GM21737 (cell line): ENCODE results near the gene APOBEC3A.
"Not testable (repeated sequence)": the region's sequence is repeated elsewhere in the genome, so short reads cannot be mapped to it uniquely, and the experiment has no call there.

Source experiments
- ATAC-seq: cut with Tn5 transposase; IDR thresholded peaks from one replicate; pipeline ENCODE4 v1.9.1; 2021; ENCODE audit warnings: mild to moderate bottlenecking, moderate library complexity; ENCODE audit not compliant: unreplicated experiment

Gene APOBEC3A

GRCh38 chr22:38977289-38977688 is 19.9 kb downstream of the APOBEC3A start:
- not testable (repeated sequence) for ATAC-seq

- ATAC-seq: not testable (repeated sequence)
These were observed 23.2 kb downstream of the APOBEC3A start for GRCh38 chr22:38980587-38980986.

- no peak for ATAC-seq
These were observed 23.9 kb downstream of the APOBEC3A start for GRCh38 chr22:38981005-38981991.

GRCh38 chr22:38981992-38982927 is 24.9 kb downstream of the APOBEC3A start, which contains the start of gene APOBEC3B:
Gene APOBEC3B (plus strand): TSS chr22:38982347. CDS start chr22:38982454, 107 bp downstream.
- ATAC-seq: peak; percentile 56

- ATAC-seq: no peak
These were observed 26.8 kb downstream of the APOBEC3A start for GRCh38 chr22:38984224-38984623.

GRCh38 chr22:38984784-38985757 is 27.7 kb downstream of the APOBEC3A start:
- peak; percentile 47 for ATAC-seq

- no peak for ATAC-seq
These were observed 29.2 kb downstream of the APOBEC3A start for GRCh38 chr22:38986629-38987028.

- ATAC-seq: no peak
These were observed 29.9 kb downstream of the APOBEC3A start for GRCh38 chr22:38987171-38987895.

GRCh38 chr22:38989466-38989865 is 32.1 kb downstream of the APOBEC3A start:
- no peak for ATAC-seq

- not testable (repeated sequence) for ATAC-seq
These were observed 35.5 kb downstream of the APOBEC3A start for GRCh38 chr22:38992871-38993371.

GRCh38 chr22:38996105-38996504 is 38.7 kb downstream of the APOBEC3A start:
- no peak for ATAC-seq

GRCh38 chr22:38997518-38997917 is 40.1 kb downstream of the APOBEC3A start:
- no peak for ATAC-seq

- no peak for ATAC-seq
These were observed 45.8 kb downstream of the APOBEC3A start for GRCh38 chr22:39003165-39003638.

- ATAC-seq: no peak
These were observed 49.8 kb downstream of the APOBEC3A start for GRCh38 chr22:39007177-39007576.

GRCh38 chr22:39008271-39008850 is 51.0 kb downstream of the APOBEC3A start:
- ATAC-seq: not testable (repeated sequence)

GRCh38 chr22:39010946-39011345 is 53.5 kb downstream of the APOBEC3A start:
- ATAC-seq: no peak
